ENCODE measurements around the gene CYP4F3.

- TF ChIP-seq CTCF (conservative IDR thresholded peaks at IDR 0.05; ENCODE audit: low read length) (no peak), EZH2phosphoT487 (IDR thresholded peaks at IDR 0.05; ENCODE audit: borderline replicate concordance, low read depth, low read length) (no peak)
Measured at GRCh38 chr19:15680478-15681322, 40.0 kb downstream of the CYP4F3 start.

Data from OCI-LY7 (cell line).